Astrocyte of the cerebellum (primary cell): ENCODE data around the gene RPS15.

Experiments
- DNase-seq: peaks from one replicate; pipeline ENCODE4 v3.0.0-alpha.2; 2011; ENCODE audit warnings: low read depth
- H3K4me3 ChIP-seq: 2 replicates; pipeline ENCODE4 v1.5.1; 2011; ENCODE audit warnings: mild to moderate bottlenecking, low read depth, low read length, moderate library complexity
- CTCF ChIP-seq: IDR thresholded peaks from 2 replicates; pipeline ENCODE4 v1.5.1; 2012; ENCODE audit warnings: low read length, low read depth, moderate library complexity, mild to moderate bottlenecking; ENCODE audit errors: missing control alignments
- in situ Hi-C: cut with HindIII; loops from 2 replicates; pipeline ENCODE4 v1.10.0; 2017; ENCODE audit warnings: low sequenced_read_pairs

RPS15 gene

DNA sequence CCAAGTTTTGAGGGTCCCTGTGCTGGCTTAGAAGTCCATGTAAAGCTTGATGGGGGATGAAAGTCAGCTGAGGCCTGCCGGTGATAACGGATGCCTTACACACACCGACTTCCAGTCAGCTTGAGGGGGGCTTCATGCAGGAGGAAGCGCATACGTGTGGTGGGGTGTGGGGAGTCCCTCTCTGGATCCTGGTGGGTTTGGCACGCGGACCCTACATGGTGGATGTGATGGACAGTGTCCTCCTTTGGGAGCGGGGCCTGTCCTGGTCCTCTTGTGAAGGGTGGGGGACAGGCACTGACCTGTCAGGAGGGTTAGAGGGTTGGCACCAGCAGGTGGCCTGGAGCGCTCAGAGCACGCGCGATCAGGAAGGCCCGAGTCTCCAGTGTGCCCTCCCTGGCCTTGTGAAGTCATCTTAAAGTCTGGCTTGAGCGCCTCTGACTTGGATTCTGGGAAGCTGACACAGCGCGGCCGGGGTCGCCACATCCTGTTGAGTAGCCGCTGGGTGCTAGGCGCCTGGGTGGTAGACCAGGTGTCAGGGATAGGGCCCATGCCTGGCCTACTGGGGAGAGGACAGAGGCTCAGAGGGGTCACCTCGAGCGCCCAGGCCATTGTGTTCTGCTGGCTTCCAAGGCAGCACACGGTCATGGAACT, 27.9 kb upstream of the RPS15 start:
- TF ChIP-seq CTCF: no peak
- peak overlapping the region; percentile 91 for H3K4me3 ChIP-seq
- no peak for DNase-seq
- in situ Hi-C loops: loop anchor here (5.0 kb wide), 2 partner anchors 88 to 128 kb away; no protein-coding TSS in a partner anchor

DNA sequence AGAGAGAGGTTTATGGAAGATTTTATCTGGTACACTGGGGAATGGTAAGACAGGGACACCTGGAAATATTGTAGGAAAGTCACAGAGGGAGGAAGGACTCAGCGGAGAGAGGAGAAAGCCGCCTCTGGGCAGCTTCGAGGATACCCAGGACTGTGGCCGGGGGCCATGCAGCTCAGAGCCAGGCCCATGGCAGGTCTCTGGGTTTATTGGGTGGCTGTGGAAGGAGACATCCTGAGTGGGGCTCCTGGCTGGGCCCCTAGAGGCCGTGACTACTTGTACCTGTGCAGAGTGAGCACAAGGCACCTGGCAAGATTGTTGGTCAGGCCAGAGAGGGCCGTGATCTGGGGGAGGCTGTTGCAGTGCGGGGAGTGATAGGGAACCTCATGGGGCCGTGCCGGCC, 27.4 kb upstream of the RPS15 start:
- DNase-seq: no peak
- peak overlapping the region; percentile 14 for H3K4me3 ChIP-seq
- in situ Hi-C loops: loop anchor here (5.0 kb wide), 2 partner anchors 88 to 128 kb away; no protein-coding TSS in a partner anchor
- no peak for TF ChIP-seq CTCF

DNA sequence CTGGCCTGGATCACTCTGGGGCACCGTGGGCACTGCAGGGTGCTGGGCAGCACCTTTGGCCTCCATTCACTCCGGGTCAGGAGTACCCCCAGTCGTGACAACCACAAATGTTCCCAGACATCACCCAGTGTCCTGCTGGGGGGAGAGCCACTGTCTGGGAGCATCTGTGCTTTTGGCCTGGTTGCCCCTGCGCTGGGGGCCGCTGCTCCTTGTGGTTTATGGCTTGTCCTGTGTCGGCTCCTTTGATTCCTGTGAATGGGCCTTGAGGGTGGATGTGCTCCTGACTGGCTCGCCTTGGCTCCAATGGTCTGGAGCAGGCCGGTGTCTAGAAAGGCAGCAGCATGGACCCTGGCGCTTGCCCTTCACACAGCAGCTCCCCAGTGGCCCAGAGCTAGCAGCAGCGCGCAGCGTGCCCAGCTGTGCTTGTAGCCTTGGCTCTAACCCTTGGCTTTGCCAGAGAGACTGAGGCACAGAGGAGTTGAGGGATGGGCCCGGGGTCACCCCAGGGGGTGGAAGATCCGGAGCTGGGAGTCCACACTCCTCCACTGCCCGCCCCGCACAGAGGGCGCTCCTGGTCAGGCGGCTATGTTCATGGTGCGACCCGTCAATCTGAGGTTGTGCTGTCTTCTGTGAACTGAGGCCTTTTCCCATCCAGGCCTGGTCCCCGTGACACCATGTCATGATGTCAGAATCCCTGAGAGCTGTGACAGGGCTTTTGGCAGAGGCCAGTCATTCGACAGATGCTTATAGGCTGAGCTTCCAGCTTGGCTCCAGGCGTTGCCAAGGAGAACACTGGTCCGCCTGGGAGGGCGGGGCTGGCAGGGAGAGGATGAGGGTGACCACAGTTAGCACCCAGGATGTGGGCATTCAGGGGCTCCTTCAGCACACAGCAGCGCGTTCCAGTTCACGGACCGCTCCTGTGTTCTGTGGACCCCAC, 26.7 kb upstream of the RPS15 start:
- no peak for DNase-seq
- in situ Hi-C loops: loop anchor here (5.0 kb wide), 2 partner anchors 89 to 129 kb away; no protein-coding TSS in a partner anchor
- TF ChIP-seq CTCF: no peak
- peak overlapping the region; percentile 14 for H3K4me3 ChIP-seq

DNA sequence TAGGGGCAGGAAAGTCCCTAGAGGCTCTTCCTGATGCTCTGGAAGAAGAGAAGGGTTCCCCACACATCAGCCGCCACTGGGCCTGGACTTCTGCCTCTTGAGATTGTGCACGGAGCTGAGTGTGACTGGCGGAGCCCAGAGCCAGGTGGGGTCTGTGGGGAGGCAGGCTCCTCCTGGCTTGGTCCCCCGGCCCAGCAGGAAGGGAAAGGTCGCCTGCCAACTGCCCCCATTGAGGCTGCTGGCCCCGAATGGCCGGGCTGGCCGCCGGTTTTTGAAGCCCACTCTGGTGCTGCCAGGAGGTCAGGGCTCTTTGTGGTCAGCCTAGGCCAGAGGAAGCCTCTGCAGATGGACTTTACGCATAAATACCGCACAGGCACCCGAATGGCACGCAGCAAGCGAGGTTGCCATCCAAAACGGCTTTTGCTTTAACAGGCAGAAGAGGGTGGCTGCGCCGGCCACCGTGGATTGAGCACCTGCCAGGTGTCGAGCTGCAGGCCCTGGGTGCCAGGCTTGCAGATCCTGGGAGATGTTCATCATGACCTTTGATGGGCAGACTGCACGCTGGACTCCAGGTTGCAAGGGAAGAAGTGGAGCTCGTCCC, 25.8 kb upstream of the RPS15 start:
- in situ Hi-C loops: loop anchor here (5.0 kb wide), 2 partner anchors 90 to 130 kb away; no protein-coding TSS in a partner anchor
- H3K4me3 ChIP-seq: no peak overlapping the region

GRCh38 chr19:1412995-1413800, 25.0 kb upstream of the RPS15 start:
- TF ChIP-seq CTCF: no peak
- in situ Hi-C loops: loop anchor here (5.0 kb wide), 2 partner anchors 91 to 131 kb away; no protein-coding TSS in a partner anchor
- no peak for DNase-seq
- H3K4me3 ChIP-seq: no peak overlapping the region

More for the DNA sequence above, 25.8 kb upstream of the RPS15 start:
- no peak for DNase-seq
- TF ChIP-seq CTCF: no peak
